HepG2 (cell line): ENCODE data around the gene POLRMT. TPM values are rescaled to one million over a fixed set of nuclear protein-coding genes. Genes with fewer than 3 reads are reported as not detected.

ENCODE experiments used
- E2F5 ChIP-seq: sonication (generic); formaldehyde crosslinking; conservative IDR thresholded peaks from 2 replicates; pipeline ENCODE4 v1.4.0; 2020; ENCODE audit warnings: missing genetic modification reagents
- ETV6 ChIP-seq: sonication (generic); formaldehyde crosslinking; conservative IDR thresholded peaks from 2 replicates; pipeline ENCODE4 v1.4.0; 2020; ENCODE audit warnings: missing genetic modification reagents
- ISX ChIP-seq: sonication (generic); formaldehyde crosslinking; conservative IDR thresholded peaks from 2 replicates; pipeline ENCODE4 v1.5.0; 2020; ENCODE audit warnings: missing genetic modification reagents
- NRL ChIP-seq: sonication (generic); formaldehyde crosslinking; IDR thresholded peaks from 2 replicates; pipeline ENCODE4 v1.5.0; 2020; ENCODE audit warnings: missing genetic modification reagents, mild to moderate bottlenecking, moderate library complexity, borderline replicate concordance
- PBX3 ChIP-seq: sonication (generic); formaldehyde crosslinking; IDR thresholded peaks from 2 replicates; pipeline ENCODE4 v1.8.1; 2023; ENCODE audit warnings: missing genetic modification reagents, inconsistent platforms, borderline replicate concordance
- PTBP1 ChIP-seq: fragments of 200-400 bp; formaldehyde crosslinking; IDR thresholded peaks from 2 replicates; pipeline ENCODE4 v1.6.1; 2018; ENCODE audit warnings: low read length, low read depth; ENCODE audit not compliant: poor library complexity, severe bottlenecking
- RBFOX2 ChIP-seq: fragments of 200-400 bp; formaldehyde crosslinking; IDR thresholded peaks from 2 replicates; pipeline ENCODE4 v1.6.1; 2017; ENCODE audit warnings: low read depth, mild to moderate bottlenecking, low read length
- RFXAP ChIP-seq: sonication (generic); formaldehyde crosslinking; IDR thresholded peaks from 2 replicates; pipeline ENCODE4 v1.4.0; 2020; ENCODE audit warnings: missing genetic modification reagents, borderline replicate concordance
- TBX2 ChIP-seq: sonication (generic); formaldehyde crosslinking; IDR thresholded peaks from 2 replicates; pipeline ENCODE4 v1.5.0; 2020; ENCODE audit warnings: missing genetic modification reagents, mild to moderate bottlenecking, borderline replicate concordance
- THAP8 ChIP-seq: sonication (generic); formaldehyde crosslinking; IDR thresholded peaks from 2 replicates; pipeline ENCODE4 v1.5.1; 2020; ENCODE audit warnings: missing genetic modification reagents, mild to moderate bottlenecking, borderline replicate concordance
- XRCC5 ChIP-seq: fragments of 200-400 bp; formaldehyde crosslinking; optimal IDR thresholded peaks from 2 replicates; pipeline ENCODE3; 2017; ENCODE audit warnings: mild to moderate bottlenecking, low read length
- ZBTB33 ChIP-seq: sonication (generic); formaldehyde crosslinking; IDR thresholded peaks from 2 replicates; pipeline ENCODE4 v1.4.0; 2020; ENCODE audit warnings: missing genetic modification reagents
- ZFP36L1 ChIP-seq: sonication (generic); formaldehyde crosslinking; IDR thresholded peaks from 2 replicates; pipeline ENCODE4 v1.8.0; 2022; ENCODE audit warnings: mild to moderate bottlenecking, missing genetic modification reagents, moderate library complexity
- ZNF264 ChIP-seq: sonication (generic); formaldehyde crosslinking; IDR thresholded peaks from 2 replicates; pipeline ENCODE4 v1.4.0; 2020; ENCODE audit warnings: missing genetic modification reagents
- ZNF646 ChIP-seq: sonication (generic); formaldehyde crosslinking; IDR thresholded peaks from 2 replicates; pipeline ENCODE4 v1.9.0; 2021; ENCODE audit warnings: mild to moderate bottlenecking, missing genetic modification reagents
- polyA plus RNA-seq, 8 experiments: library from polyadenylated mRNA; depleted of rRNA in 3 of 8; stranded (reverse) in 7 of 8; unstranded in 1 of 8; fragments of >200 nt; fragmentation: Illumina TruSeq in 4 of 8; extraction: Trizol in 4 of 8; gene quantifications; 2 replicates each; pipeline versions ENCODE4 v1.2.1 to v1.2.3, GENCODE V29; 2011 to 2016; ENCODE audit warnings: low read depth in 4 of 8, missing spikeins in 1 of 8, mixed read lengths in 1 of 8; ENCODE audit not compliant: insufficient read depth in 1 of 8
- total RNA-seq, 5 experiments: library from RNA; depleted of rRNA; stranded (reverse); fragments of >200 nt; fragmentation: Illumina TruSeq; extraction: Trizol; gene quantifications; 2 replicates each; pipeline ENCODE4 v1.2.3, GENCODE V29; 2016; ENCODE audit warnings: low read depth in 1 of 5

Gene POLRMT
- total and polyA plus RNA-seq, 2 of the 13 experiments (the other 11 are each of a cell fraction or from before 2014, with no cell fraction given) = 78.0 to 101 TPM

- no peak for TF ChIP-seq ZNF646 (CRISPR knock-in tag)
- TF ChIP-seq ZBTB33 (CRISPR knock-in tag) = no peak
- TF ChIP-seq ZNF264 (CRISPR knock-in tag) = peak; percentile 17; the same call in 1 of the 2 replicates
- TF ChIP-seq XRCC5 = peak; percentile 10
- no peak for TF ChIP-seq ISX
- no peak for TF ChIP-seq THAP8 (CRISPR knock-in tag)
- TF ChIP-seq PTBP1 = no peak
- peak; percentile 67; the same call in 1 of the 2 replicates for TF ChIP-seq RFXAP (CRISPR knock-in tag)
- peak; percentile 91 for TF ChIP-seq TBX2 (CRISPR knock-in tag)
- TF ChIP-seq E2F5 (CRISPR knock-in tag) = 0 out of 2 replicates have a peak, but pooled peaks have one; percentile 18
- TF ChIP-seq PBX3 (CRISPR knock-in tag) = 0 out of 2 replicates have a peak, but pooled peaks have one; percentile 23
- peak; percentile 90 for TF ChIP-seq RBFOX2
- 0 out of 2 replicates have a peak, but pooled peaks have one; percentile 53 for TF ChIP-seq ZFP36L1 (CRISPR knock-in tag)
- TF ChIP-seq NRL (CRISPR knock-in tag) = no peak; the same call in 1 of the 2 replicates
- TF ChIP-seq ETV6 = no peak
These were observed at the start of gene POLRMT (continued) for GRCh38 chr19:633068-633785.
